Neural cell (in vitro differentiated cells): Measurements from ENCODE around the gene CFAP61. TPM values are rescaled to one million over a fixed set of nuclear protein-coding genes. Genes with fewer than 3 reads are reported as not detected.

ENCODE experiments used
- H2AFZ ChIP-seq: fragments of 200-600, 300-800 bp; sonication (generic), shearing (Covaris generic); 2 replicates; pipeline ENCODE4 v1.6.0; 2014; ENCODE audit warnings: low read depth, mild to moderate bottlenecking, antibody characterized with exemption, low read length, moderate library complexity
- H3F3A ChIP-seq: fragments of 200-600 bp; shearing (Covaris generic); 2 replicates; pipeline ENCODE4 v1.6.1; 2016; ENCODE audit warnings: mild to moderate bottlenecking, moderate library complexity, mixed read lengths, antibody characterized with exemption, low read length; ENCODE audit not compliant: insufficient read depth, poor library complexity, severe bottlenecking
- H3K27ac ChIP-seq: fragments of 200-600, 300-800 bp; sonication (generic), shearing (Covaris generic); 2 replicates; pipeline ENCODE4 v1.5.1; 2014; ENCODE audit warnings: mild to moderate bottlenecking, low read length, moderate library complexity
- H3K27me3 ChIP-seq: fragments of 300-800, 200-600 bp; sonication (generic), shearing (Covaris generic); 2 replicates; pipeline ENCODE4 v1.6.0; 2014; ENCODE audit warnings: mild to moderate bottlenecking, low read depth, low read length, moderate library complexity; ENCODE audit not compliant: insufficient read depth
- H3K36me3 ChIP-seq: fragments of 300-800, 200-600 bp; sonication (generic), shearing (Covaris generic); 2 replicates; pipeline ENCODE4 v1.5.1; 2014; ENCODE audit warnings: mild to moderate bottlenecking, antibody characterized with exemption, low read length, moderate library complexity; ENCODE audit not compliant: insufficient read depth
- H3K4me2 ChIP-seq: fragments of 300-800, 200-600 bp; sonication (generic), shearing (Covaris generic); 2 replicates; pipeline ENCODE4 v1.6.0; 2014; ENCODE audit warnings: mild to moderate bottlenecking, low read length
- H3K4me3 ChIP-seq: fragments of 300-800, 200-600 bp; sonication (generic), shearing (Covaris generic); 2 replicates; pipeline ENCODE4 v1.5.1; 2014; ENCODE audit warnings: mild to moderate bottlenecking, low read length, moderate library complexity
- H3K79me2 ChIP-seq: fragments of 200-600 bp; shearing (Covaris generic); replicated peaks from 2 replicates; pipeline ENCODE4 v1.6.0; 2014; ENCODE audit warnings: mild to moderate bottlenecking, low read length, moderate library complexity; ENCODE audit not compliant: insufficient read depth
- H3K9ac ChIP-seq: fragments of 300-800, 200-600 bp; sonication (generic), shearing (Covaris generic); 2 replicates; pipeline ENCODE4 v1.6.1; 2016; ENCODE audit warnings: mild to moderate bottlenecking, low read length, mixed read lengths
- H3K9me2 ChIP-seq: fragments of 200-600 bp; shearing (Covaris generic); 2 replicates; pipeline ENCODE4 v1.6.1; 2016; ENCODE audit warnings: mild to moderate bottlenecking, low read length, mixed read lengths; ENCODE audit not compliant: insufficient read depth
- H3K9me3 ChIP-seq: fragments of 200-600, 300-800 bp; sonication (generic), shearing (Covaris generic); 2 replicates; pipeline ENCODE4 v1.6.1; 2016; ENCODE audit warnings: mild to moderate bottlenecking, mixed run types, low read length, moderate library complexity, mixed read lengths
- H4K20me1 ChIP-seq: fragments of 200-600 bp; shearing (Covaris generic); 2 replicates; pipeline ENCODE4 v1.6.1; 2016; ENCODE audit warnings: mild to moderate bottlenecking, mixed run types; ENCODE audit not compliant: insufficient read depth
- EP300 ChIP-seq: fragments of 450-650 bp; conservative IDR thresholded peaks from 2 replicates; pipeline ENCODE4 v1.6.1; 2014; ENCODE audit warnings: antibody characterized with exemption, mild to moderate bottlenecking, moderate library complexity; ENCODE audit not compliant: poor library complexity, severe bottlenecking
- EZH2 ChIP-seq: fragments of 200-600, 300-800 bp; shearing (Covaris generic), sonication (generic); IDR thresholded peaks from 2 replicates; pipeline ENCODE4 v1.6.1; 2014; ENCODE audit warnings: antibody characterized with exemption, low read length, borderline replicate concordance, mild to moderate bottlenecking; ENCODE audit not compliant: insufficient read depth, poor library complexity, severe bottlenecking
- MXI1 ChIP-seq: fragments of 450-650 bp; conservative IDR thresholded peaks from 2 replicates; pipeline ENCODE4 v1.6.1; 2014; ENCODE audit warnings: antibody characterized with exemption, mild to moderate bottlenecking; ENCODE audit not compliant: poor library complexity, severe bottlenecking
- POLR2AphosphoS5 ChIP-seq: IDR thresholded peaks from 2 replicates; pipeline ENCODE4 v1.6.1; 2012
- RAD21 ChIP-seq: fragments of 450-650 bp; conservative IDR thresholded peaks from 2 replicates; pipeline ENCODE4 v1.6.1; 2014; ENCODE audit warnings: antibody characterized with exemption, mild to moderate bottlenecking, moderate library complexity
- SMC3 ChIP-seq: fragments of 450-650 bp; conservative IDR thresholded peaks from 2 replicates; pipeline ENCODE4 v1.6.1; 2014; ENCODE audit warnings: antibody characterized with exemption, mild to moderate bottlenecking, moderate library complexity; ENCODE audit not compliant: poor library complexity
- TAF1 ChIP-seq: IDR thresholded peaks from 2 replicates; pipeline ENCODE4 v1.6.1; 2012; ENCODE audit warnings: low read depth
- polyA plus RNA-seq: library from polyadenylated mRNA; depleted of rRNA; stranded (reverse); fragments of >200 nt; gene quantifications from 2 replicates; pipeline ENCODE4 v1.2.3, GENCODE V29; 2014
- TF ChIP-seq, protein P1 (sequence below): IDR thresholded peaks from 2 replicates; pipeline ENCODE4 v1.6.1; 2012; ENCODE audit warnings: borderline replicate concordance
- TF ChIP-seq, protein P2 (sequence below): fragments of 450-650 bp; IDR thresholded peaks from 2 replicates; pipeline ENCODE4 v1.5.1; 2014; ENCODE audit warnings: antibody characterized with exemption, mild to moderate bottlenecking, moderate library complexity; ENCODE audit not compliant: poor library complexity, severe bottlenecking

Gene CFAP61
- polyA plus RNA-seq, 1 donor from 2014 or later, result 0.42 TPM

DNA sequence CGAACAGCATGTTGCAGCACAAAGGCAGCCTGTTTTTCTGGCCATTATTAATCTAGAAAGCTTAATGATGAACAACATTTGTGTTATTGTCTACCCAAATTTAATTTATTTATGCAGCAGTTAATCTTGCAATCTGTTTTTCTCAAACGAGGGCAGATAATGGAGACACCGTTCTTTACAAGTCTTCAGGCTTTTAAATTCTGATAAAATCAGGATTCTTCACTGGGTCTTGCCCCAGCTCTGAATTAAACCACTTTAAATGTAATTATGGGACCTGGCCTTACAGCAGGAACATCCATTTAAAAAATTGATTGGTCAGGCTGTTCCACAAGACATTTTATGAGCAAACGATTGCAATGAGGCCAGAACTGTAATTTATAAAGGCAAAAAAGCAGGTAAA, 289.0 kb downstream of the CFAP61 start:
- Histone ChIP-seq H3K9ac (no peak overlapping the region), H3K27ac (no peak overlapping the region), H3K36me3 (no peaks in the 10 kb centered on the region), H3K9me3 (no peaks in the 10 kb centered on the region), H3K4me3 (no peak overlapping the region), H3F3A (no peaks in the 10 kb centered on the region), H3K79me2 (no peaks in the 10 kb centered on the region), H3K4me2 (no peak overlapping the region), H3K9me2 (no peaks in the 10 kb centered on the region), H3K27me3 (no peaks in the 10 kb centered on the region), H4K20me1 (no peaks in the 10 kb centered on the region), H2AFZ (no peak overlapping the region)
- no peak for TF ChIP-seq RAD21
- TF ChIP-seq, protein P1, sequence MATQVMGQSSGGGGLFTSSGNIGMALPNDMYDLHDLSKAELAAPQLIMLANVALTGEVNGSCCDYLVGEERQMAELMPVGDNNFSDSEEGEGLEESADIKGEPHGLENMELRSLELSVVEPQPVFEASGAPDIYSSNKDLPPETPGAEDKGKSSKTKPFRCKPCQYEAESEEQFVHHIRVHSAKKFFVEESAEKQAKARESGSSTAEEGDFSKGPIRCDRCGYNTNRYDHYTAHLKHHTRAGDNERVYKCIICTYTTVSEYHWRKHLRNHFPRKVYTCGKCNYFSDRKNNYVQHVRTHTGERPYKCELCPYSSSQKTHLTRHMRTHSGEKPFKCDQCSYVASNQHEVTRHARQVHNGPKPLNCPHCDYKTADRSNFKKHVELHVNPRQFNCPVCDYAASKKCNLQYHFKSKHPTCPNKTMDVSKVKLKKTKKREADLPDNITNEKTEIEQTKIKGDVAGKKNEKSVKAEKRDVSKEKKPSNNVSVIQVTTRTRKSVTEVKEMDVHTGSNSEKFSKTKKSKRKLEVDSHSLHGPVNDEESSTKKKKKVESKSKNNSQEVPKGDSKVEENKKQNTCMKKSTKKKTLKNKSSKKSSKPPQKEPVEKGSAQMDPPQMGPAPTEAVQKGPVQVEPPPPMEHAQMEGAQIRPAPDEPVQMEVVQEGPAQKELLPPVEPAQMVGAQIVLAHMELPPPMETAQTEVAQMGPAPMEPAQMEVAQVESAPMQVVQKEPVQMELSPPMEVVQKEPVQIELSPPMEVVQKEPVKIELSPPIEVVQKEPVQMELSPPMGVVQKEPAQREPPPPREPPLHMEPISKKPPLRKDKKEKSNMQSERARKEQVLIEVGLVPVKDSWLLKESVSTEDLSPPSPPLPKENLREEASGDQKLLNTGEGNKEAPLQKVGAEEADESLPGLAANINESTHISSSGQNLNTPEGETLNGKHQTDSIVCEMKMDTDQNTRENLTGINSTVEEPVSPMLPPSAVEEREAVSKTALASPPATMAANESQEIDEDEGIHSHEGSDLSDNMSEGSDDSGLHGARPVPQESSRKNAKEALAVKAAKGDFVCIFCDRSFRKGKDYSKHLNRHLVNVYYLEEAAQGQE, result no peak
- TF ChIP-seq MXI1, result no peak
- no peak for TF ChIP-seq POLR2AphosphoS5
- no peak for TF ChIP-seq EP300
- no peak for TF ChIP-seq SMC3
- TF ChIP-seq, protein P2, sequence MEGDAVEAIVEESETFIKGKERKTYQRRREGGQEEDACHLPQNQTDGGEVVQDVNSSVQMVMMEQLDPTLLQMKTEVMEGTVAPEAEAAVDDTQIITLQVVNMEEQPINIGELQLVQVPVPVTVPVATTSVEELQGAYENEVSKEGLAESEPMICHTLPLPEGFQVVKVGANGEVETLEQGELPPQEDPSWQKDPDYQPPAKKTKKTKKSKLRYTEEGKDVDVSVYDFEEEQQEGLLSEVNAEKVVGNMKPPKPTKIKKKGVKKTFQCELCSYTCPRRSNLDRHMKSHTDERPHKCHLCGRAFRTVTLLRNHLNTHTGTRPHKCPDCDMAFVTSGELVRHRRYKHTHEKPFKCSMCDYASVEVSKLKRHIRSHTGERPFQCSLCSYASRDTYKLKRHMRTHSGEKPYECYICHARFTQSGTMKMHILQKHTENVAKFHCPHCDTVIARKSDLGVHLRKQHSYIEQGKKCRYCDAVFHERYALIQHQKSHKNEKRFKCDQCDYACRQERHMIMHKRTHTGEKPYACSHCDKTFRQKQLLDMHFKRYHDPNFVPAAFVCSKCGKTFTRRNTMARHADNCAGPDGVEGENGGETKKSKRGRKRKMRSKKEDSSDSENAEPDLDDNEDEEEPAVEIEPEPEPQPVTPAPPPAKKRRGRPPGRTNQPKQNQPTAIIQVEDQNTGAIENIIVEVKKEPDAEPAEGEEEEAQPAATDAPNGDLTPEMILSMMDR, result no peak
- TF ChIP-seq EZH2, result no peak
- TF ChIP-seq TAF1, result no peak

DNA sequence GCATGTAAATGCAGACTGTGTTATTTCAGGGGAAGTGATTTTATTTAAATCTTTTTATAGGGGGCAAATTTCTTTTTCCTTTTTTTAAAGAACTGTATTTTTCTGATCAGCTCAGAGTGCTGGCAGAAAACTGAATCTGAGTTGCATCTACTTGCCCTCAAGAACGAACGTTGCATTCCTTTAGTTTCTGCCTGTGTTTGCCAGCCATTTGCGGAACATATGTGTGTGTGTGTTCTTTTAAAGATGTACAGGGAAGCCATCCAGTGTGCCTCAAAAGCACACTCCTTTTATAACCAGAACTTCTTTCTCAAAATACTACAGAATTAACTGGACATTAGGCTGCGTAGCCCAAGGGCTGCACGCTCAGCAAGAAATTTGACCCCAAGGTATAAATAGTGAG, 289.7 kb downstream of the CFAP61 start:
- TF ChIP-seq POLR2AphosphoS5, result no peak
- TF ChIP-seq, protein P2, result no peak
- TF ChIP-seq, protein P1, result no peak
- no peak for TF ChIP-seq RAD21
- TF ChIP-seq SMC3, result no peak
- no peak for TF ChIP-seq EP300
- no peak for TF ChIP-seq MXI1
- no peak for TF ChIP-seq EZH2
- no peak for TF ChIP-seq TAF1
- Histone ChIP-seq H3K9me3 (no peaks in the 10 kb centered on the region), H3K9me2 (no peaks in the 10 kb centered on the region), H2AFZ (no peak overlapping the region), H3K9ac (no peak overlapping the region), H3K36me3 (no peaks in the 10 kb centered on the region), H3K79me2 (no peaks in the 10 kb centered on the region), H3K27me3 (no peaks in the 10 kb centered on the region), H3F3A (no peaks in the 10 kb centered on the region), H3K4me2 (no peak overlapping the region), H3K4me3 (no peak overlapping the region), H4K20me1 (no peaks in the 10 kb centered on the region), H3K27ac (no peak overlapping the region)
